Measurements from ENCODE around the gene SLIT3.

The SLIT3 gene

GRCh38 chr5:169174923-169175322 is 126.0 kb downstream of the SLIT3 start:
- TF ChIP-seq, protein P1, sequence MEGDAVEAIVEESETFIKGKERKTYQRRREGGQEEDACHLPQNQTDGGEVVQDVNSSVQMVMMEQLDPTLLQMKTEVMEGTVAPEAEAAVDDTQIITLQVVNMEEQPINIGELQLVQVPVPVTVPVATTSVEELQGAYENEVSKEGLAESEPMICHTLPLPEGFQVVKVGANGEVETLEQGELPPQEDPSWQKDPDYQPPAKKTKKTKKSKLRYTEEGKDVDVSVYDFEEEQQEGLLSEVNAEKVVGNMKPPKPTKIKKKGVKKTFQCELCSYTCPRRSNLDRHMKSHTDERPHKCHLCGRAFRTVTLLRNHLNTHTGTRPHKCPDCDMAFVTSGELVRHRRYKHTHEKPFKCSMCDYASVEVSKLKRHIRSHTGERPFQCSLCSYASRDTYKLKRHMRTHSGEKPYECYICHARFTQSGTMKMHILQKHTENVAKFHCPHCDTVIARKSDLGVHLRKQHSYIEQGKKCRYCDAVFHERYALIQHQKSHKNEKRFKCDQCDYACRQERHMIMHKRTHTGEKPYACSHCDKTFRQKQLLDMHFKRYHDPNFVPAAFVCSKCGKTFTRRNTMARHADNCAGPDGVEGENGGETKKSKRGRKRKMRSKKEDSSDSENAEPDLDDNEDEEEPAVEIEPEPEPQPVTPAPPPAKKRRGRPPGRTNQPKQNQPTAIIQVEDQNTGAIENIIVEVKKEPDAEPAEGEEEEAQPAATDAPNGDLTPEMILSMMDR (conservative IDR thresholded peaks at IDR 0.05; ENCODE audit: low read depth, low read length), result no peak
- no peak for DNase-seq (ENCODE audit: low read depth)
- no peak overlapping the region for H3K4me3 ChIP-seq (ENCODE audit: low read length)

DNA sequence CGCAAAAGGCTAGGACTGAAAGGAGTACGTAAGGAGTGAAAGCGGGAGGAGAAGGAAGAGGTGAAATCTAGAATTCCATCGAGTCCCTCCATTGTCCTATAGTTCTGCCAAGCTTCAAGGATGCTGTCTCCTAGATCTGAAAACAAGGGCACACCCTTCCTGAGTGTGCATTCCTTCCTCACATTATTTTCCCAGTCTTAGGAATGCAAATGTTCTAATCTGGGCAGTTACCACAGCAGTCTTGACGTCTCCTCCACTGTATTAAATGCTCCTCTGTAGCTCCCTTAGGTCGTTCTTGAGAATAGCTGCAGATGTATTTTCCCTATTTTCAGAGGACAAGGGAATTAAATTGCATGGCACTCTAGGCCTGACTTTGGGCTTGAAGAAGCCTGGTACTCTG is 127.6 kb downstream of the SLIT3 start:
- no peak for DNase-seq (ENCODE audit: low read depth)
- no peak overlapping the region for H3K4me3 ChIP-seq (ENCODE audit: low read length)
- TF ChIP-seq, protein P1 (conservative IDR thresholded peaks at IDR 0.05; ENCODE audit: low read depth, low read length), result no peak

GRCh38 chr5:169171515-169171914 is 129.4 kb downstream of the SLIT3 start:
- DNase-seq (ENCODE audit: low read depth), result no peak
- TF ChIP-seq, protein P1 (conservative IDR thresholded peaks at IDR 0.05; ENCODE audit: low read depth, low read length), result no peak
- H3K4me3 ChIP-seq (ENCODE audit: low read length), result no peak overlapping the region

DNA sequence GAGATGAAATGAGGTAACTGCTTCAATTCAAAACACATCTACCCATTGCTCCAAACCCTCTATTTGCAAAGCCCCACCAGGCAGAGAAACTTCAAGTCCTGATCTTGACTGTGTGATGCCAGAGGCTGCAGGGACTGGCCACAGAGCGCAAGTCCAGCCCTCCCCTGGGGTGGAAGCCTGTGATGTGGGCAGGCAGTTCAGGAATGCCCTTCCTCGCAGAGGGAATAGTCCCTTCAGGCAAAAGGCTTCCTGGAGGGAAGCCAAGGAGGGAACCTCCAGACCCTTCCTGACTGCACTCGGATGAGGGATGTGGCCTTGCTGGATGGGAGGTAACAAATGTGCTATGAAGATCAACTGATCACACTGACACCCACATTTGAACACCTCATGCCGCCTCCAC is 131.2 kb downstream of the SLIT3 start:
- DNase-seq (ENCODE audit: low read depth), result no peak
- TF ChIP-seq, protein P1 (conservative IDR thresholded peaks at IDR 0.05; ENCODE audit: low read depth, low read length), result no peak
- H3K4me3 ChIP-seq (ENCODE audit: low read length), result no peak overlapping the region

GRCh38 chr5:169168280-169168679 is 132.7 kb downstream of the SLIT3 start:
- TF ChIP-seq, protein P1 (conservative IDR thresholded peaks at IDR 0.05; ENCODE audit: low read depth, low read length), result no peak
- no peak for DNase-seq (ENCODE audit: low read depth)
- no peak overlapping the region for H3K4me3 ChIP-seq (ENCODE audit: low read length)

GRCh38 chr5:169166078-169166477 is 134.9 kb downstream of the SLIT3 start:
- no peak overlapping the region for H3K4me3 ChIP-seq (ENCODE audit: low read length)
- DNase-seq (ENCODE audit: low read depth), result no peak
- TF ChIP-seq, protein P1 (conservative IDR thresholded peaks at IDR 0.05; ENCODE audit: low read depth, low read length), result no peak

DNA sequence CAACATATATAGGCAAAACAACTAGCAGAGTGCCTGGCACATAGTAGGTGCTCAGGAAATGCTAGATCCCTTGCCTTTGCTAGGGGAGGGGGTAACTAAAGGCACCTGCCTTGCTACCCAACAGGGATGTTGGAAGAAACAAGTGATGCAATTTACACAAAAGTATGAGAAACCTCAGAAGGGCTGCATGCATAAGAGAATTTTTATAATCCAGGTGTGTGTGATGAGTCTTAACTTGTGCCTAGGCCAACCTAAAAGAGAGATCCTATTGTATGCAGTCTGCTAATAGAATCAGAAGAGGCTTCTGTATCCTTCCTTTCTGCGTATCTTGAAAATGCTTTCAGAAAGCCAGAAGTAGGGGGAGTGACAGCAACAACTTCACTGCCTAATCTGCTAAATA is 135.9 kb downstream of the SLIT3 start:
- TF ChIP-seq, protein P1 (conservative IDR thresholded peaks at IDR 0.05; ENCODE audit: low read depth, low read length), result no peak
- no peak for DNase-seq (ENCODE audit: low read depth)

More for the DNA sequence above, 135.9 kb downstream of the SLIT3 start:
- no peak overlapping the region for H3K4me3 ChIP-seq (ENCODE audit: low read length)

Measured in retinal pigment epithelial cell (primary cell).